Tibial nerve (tissue), 4 donors: Measurements from ENCODE around the gene ZDHHC9. TPM values are rescaled to one million over a fixed set of nuclear protein-coding genes. Genes with fewer than 3 reads are reported as not detected.

Experiments
- DNase-seq, 2 donors: peaks; one replicate each; pipeline ENCODE4 v3.0.0-alpha.2; 2019; ENCODE audit warnings: low spot score in 2 of 2
- H3K27ac ChIP-seq, 4 donors: fragments of 200-600 bp; sonication (generic) in 3 of 4; one replicate each; pipeline ENCODE4 v1.5.1; 2017 to 2019; ENCODE audit warnings: mild to moderate bottlenecking in 1 of 4
- H3K27me3 ChIP-seq, 2 donors: fragments of 200-600 bp; sonication (generic) in 1 of 2; one replicate each; pipeline versions ENCODE4 v1.5.1 to v1.6.0; 2017 to 2019
- H3K36me3 ChIP-seq, 3 donors: fragments of 200-600 bp; sonication (generic); one replicate each; pipeline ENCODE4 v1.5.1; 2018 to 2019
- H3K4me1 ChIP-seq, 4 donors: fragments of 200-600 bp; sonication (generic) in 3 of 4; one replicate each; pipeline ENCODE4 v1.5.1; 2017 to 2019
- H3K4me3 ChIP-seq, 4 donors: fragments of 200-600 bp; sonication (generic) in 3 of 4; one replicate each; pipeline ENCODE4 v1.5.1; 2017 to 2019; ENCODE audit warnings: mild to moderate bottlenecking in 1 of 4, moderate library complexity in 1 of 4
- H3K9me3 ChIP-seq, 4 donors: fragments of 200-600 bp; sonication (generic) in 3 of 4; one replicate each; pipeline ENCODE4 v1.5.1; 2017 to 2019
- EP300 ChIP-seq, 2 donors: sonication (generic); formaldehyde crosslinking; IDR thresholded peaks; one replicate each; pipeline ENCODE4 v1.6.1; 2017; ENCODE audit warnings: antibody characterized with exemption in 2 of 2, mild to moderate bottlenecking in 1 of 2
- POLR2A ChIP-seq, 2 donors: fragments of 450-650 bp; IDR thresholded peaks; one replicate each; pipeline ENCODE4 v1.6.1; 2017; ENCODE audit warnings: antibody characterized with exemption in 2 of 2, mild to moderate bottlenecking in 2 of 2, moderate library complexity in 2 of 2
- WGBS, 2 donors: methylation state at CpG; one replicate each; pipeline ENCODE4 v1.1.5; 2018; 5-methylcytosine and 5-hydroxymethylcytosine counted together
- total RNA-seq, 4 donors: library from RNA; depleted of rRNA; stranded (reverse); fragments of >200 nt; gene quantifications; one replicate each; pipeline ENCODE4 v1.1.0, GENCODE V29; 2016
- TF ChIP-seq, protein P1 (sequence below), 5 experiments: fragments of 200-600 bp in 3 of 5; fragments of 450-650 bp in 2 of 5; sonication (generic) in 3 of 5; IDR thresholded peaks; one replicate each; pipeline ENCODE4 v1.5.1; 2016 to 2019; ENCODE audit warnings: antibody characterized with exemption in 5 of 5, mild to moderate bottlenecking in 3 of 5, moderate library complexity in 2 of 5

The ZDHHC9 gene
- total RNA-seq, 4 donors from 2014 or later: 14.0 to 27.6 (median 19.1) TPM

DNA sequence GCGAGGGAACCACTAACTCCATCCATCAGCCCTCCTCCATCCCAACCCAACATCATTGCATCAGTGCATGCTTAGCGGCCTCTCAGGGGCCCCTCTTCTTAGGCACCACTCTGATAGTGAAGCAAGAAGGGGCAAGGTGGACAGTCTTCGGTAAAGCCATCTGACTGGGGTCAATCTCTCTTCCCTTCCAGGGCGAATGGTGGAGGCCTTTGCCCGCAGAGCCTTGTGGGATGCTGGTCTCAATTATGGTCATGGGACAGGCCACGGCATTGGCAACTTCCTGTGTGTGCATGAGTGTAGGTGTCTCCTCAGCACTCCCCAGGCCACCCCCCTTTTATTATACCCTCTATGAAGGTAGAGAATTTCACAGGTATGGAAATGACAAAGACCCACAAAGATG is 82.7 kb downstream of the ZDHHC9 start:
- Histone ChIP-seq H3K27ac (no peak overlapping the region), H3K9me3 (no peaks in the 10 kb centered on the region), H3K4me1 (peaks cover 0 to 12% (median 3%) of the 10 kb centered on the region in 4 donors), H3K36me3 (no peaks in the 10 kb centered on the region), H3K27me3 (no peaks in the 10 kb centered on the region), H3K4me3 (no peak overlapping the region)
- WGBS, 2 donors: 86 to 88% methylated on average over 1 to 6 of the region's 6 CpGs
- TF ChIP-seq, protein P1, sequence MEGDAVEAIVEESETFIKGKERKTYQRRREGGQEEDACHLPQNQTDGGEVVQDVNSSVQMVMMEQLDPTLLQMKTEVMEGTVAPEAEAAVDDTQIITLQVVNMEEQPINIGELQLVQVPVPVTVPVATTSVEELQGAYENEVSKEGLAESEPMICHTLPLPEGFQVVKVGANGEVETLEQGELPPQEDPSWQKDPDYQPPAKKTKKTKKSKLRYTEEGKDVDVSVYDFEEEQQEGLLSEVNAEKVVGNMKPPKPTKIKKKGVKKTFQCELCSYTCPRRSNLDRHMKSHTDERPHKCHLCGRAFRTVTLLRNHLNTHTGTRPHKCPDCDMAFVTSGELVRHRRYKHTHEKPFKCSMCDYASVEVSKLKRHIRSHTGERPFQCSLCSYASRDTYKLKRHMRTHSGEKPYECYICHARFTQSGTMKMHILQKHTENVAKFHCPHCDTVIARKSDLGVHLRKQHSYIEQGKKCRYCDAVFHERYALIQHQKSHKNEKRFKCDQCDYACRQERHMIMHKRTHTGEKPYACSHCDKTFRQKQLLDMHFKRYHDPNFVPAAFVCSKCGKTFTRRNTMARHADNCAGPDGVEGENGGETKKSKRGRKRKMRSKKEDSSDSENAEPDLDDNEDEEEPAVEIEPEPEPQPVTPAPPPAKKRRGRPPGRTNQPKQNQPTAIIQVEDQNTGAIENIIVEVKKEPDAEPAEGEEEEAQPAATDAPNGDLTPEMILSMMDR (IDR thresholded peaks at IDR 0.05): no peak
- TF ChIP-seq EP300 (IDR thresholded peaks at IDR 0.05) (no peak), POLR2A (IDR thresholded peaks at IDR 0.05) (no peak)
- no peak for DNase-seq

DNA sequence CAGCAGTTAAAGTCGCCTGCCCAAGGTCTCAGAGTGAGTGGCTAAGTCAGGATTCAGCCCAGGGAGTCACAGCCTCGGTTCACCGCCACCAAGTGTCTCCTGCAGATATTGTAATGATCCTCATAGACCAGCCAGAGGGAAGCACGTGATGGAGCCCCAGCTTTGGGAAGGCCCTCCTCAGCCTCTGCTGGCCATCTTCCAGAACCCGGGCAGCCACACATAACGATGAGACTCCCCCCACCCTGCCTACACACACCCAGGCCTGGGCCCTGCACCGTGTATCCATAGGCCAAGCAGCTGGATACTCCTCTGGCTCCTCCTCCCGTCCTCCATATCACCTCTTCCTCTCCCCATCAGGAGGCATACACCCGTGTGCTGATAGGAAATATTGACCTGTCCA is 83.5 kb downstream of the ZDHHC9 start:
- no peaks in the 10 kb centered on the region for H3K27me3 ChIP-seq
- no peak overlapping the region for H3K4me3 ChIP-seq
- no peak for DNase-seq
- H3K9me3 ChIP-seq: no peaks in the 10 kb centered on the region
- peak overlapping the region in 1 of 4 donors; percentile 33 for H3K27ac ChIP-seq
- H3K36me3 ChIP-seq: no peaks in the 10 kb centered on the region
- WGBS, 2 donors: 61 to 69% methylated on average over 3 to 9 of the region's 9 CpGs
- TF ChIP-seq EP300 (IDR thresholded peaks at IDR 0.05) (no peak), POLR2A (IDR thresholded peaks at IDR 0.05) (no peak)
- TF ChIP-seq, protein P1 (IDR thresholded peaks at IDR 0.05): no peak
- peaks cover 0 to 12% (median 3%) of the 10 kb centered on the region in 4 donors for H3K4me1 ChIP-seq

DNA sequence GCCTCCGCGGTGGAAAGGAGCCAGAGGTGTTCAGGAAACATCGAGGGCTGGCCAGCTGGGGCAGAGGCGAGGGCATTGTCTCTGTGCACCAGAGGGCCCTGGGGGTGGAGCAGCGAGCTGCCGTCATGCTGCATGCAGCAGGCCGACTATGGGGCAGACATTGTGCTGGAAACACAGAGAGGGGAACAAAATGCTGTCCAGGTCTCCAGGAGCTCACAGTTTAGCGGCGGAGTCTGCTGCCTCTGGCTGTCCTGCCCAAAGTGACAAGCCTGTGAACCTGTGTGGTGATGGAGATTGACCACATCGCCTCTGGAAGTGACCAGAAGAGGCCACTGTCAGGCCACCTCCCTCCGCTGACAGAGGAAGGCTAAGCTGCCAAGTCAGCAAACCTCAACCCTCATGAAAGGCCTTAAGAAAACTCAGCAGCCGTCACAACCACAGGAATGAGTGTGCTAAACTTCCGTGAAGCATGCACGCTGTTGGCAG is 84.1 kb downstream of the ZDHHC9 start:
- H3K4me1 ChIP-seq: peaks cover 0 to 12% (median 3%) of the 10 kb centered on the region in 4 donors
- TF ChIP-seq POLR2A (IDR thresholded peaks at IDR 0.05): no peak
- TF ChIP-seq, protein P1 (IDR thresholded peaks at IDR 0.05): peak in 3 of 5 experiments; percentile 11 to 38 (median 13)
- peak overlapping the region in 2 of 4 donors; percentile 33 to 40 for H3K27ac ChIP-seq
- WGBS, 2 donors: 10 to 52% methylated on average over 8 to 14 of the region's 14 CpGs
- H3K4me3 ChIP-seq: no peak overlapping the region
- H3K36me3 ChIP-seq: no peaks in the 10 kb centered on the region
- H3K27me3 ChIP-seq: no peaks in the 10 kb centered on the region
- DNase-seq: peak; percentile 24 to 32
- H3K9me3 ChIP-seq: no peaks in the 10 kb centered on the region

DNA sequence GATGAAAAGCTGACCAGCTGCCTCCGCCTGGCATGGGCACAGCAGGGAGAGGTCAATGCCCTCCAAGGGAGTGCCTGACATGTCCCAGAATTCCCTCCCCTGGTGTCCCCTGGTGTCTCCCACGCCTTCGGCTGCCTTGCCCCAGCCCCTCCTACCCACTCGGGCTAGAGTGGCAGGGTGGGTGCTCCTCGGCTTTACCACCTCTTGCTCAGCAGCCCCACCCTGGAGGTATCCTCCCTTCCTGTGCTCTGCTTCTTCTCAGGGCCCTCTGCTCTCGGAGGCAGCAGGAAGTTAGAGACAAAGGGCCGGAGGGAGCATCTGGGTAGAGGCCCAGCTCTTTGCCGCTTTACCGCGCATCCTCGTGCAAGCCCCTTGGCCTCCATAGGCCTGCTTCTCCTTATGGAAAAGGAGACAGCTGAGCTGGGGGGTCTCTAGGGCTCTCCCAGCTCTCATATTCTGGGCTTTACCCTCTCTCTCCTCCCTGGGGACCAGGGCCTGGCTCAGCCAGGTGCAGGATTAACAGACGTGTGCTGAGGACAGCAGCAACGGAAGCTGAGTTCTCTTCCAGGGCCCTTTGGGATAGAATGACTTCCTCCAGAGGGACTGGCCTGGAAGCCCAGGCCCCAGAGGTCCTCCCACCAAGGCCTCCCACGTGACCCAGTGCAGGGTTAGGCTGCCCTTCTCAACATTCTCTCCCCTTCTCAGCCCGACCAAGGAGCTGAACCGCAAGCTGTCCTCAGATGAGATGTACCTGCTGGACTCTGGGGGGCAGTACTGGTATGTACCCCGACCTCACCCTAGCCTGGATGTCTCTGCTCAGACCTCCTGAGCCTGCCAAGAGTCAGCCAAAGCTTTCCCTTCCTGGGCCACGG is 87.7 kb downstream of the ZDHHC9 start:
- Histone ChIP-seq H3K9me3 (no peaks in the 10 kb centered on the region), H3K36me3 (no peaks in the 10 kb centered on the region), H3K4me1 (peaks cover 0 to 12% (median 3%) of the 10 kb centered on the region in 4 donors), H3K27me3 (peaks cover 0 to 4% of the 10 kb centered on the region in 2 donors), H3K27ac (no peak overlapping the region), H3K4me3 (no peak overlapping the region)
- WGBS, 2 donors: 81 to 87% methylated on average over 10 to 17 of the region's 18 CpGs
- DNase-seq: no peak
- no peak for TF ChIP-seq POLR2A (IDR thresholded peaks at IDR 0.05)
- TF ChIP-seq, protein P1 (IDR thresholded peaks at IDR 0.05): no peak
- no peak for TF ChIP-seq EP300 (IDR thresholded peaks at IDR 0.05)
